Measurements from ENCODE around the gene ZHX3.
A peak's percentile ranks its signal among the peaks of the same experiment; 100 is the strongest.

ZHX3 gene

DNA sequence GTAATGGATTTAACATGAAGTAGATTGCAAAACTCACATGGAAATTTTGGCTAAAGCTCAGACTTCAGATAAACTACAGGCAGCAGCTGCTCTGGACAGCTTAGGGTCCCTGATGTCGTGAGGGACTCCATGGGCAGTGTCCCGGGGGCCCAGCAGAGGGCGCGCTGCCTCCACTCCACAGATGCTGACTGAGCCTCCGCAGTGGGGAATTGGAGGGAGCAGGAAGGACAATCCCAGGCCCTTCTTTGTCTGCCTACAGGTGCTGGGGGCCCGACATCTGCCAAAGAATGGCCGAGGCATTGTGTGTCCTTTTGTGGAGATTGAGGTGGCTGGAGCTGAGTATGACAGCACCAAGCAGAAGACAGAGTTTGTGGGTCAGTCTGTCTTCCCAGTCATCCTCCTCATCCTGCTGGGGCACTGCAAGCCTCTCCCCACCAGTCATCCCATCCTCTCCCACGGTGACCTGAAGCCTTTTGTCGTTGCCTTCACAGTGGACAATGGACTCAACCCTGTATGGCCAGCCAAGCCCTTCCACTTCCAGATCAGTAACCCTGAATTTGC lies 144.3 kb downstream of the ZHX3 start:
- peak; percentile 41 for DNase-seq (ENCODE audit: low read depth, low spot score)

GRCh38 chr20:41172296-41173140 lies 145.0 kb downstream of the ZHX3 start:
- no peak for DNase-seq (ENCODE audit: low read depth, low spot score)

DNA sequence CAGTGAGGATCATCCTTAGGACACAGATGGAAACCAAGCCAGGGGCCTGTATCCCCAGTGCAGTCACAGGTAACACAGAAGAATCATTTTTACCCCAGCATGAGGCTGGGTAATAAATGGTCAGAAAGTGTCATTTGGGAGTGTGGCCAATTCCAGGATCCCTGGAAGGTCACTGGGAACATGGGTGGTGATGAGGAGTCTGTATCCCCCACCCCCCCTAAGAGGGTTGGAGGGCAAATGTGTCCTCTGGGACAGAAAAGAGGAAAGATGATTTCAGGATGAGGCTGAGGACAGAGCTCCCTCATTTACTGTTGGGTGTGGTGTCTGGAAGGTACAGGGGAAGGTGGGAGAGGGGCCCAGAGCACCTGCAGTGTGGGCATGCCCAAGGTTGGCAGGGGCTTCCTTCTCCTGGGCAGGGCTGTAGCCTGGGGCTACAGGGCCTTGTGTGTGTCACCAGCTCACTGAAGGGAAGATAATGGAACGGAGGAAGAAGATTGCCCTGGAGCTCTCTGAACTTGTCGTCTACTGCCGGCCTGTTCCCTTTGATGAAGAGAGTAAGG lies 145.7 kb downstream of the ZHX3 start:
- DNase-seq (ENCODE audit: low read depth, low spot score) = no peak

GRCh38 chr20:41170386-41171105 lies 147.0 kb downstream of the ZHX3 start:
- no peak for DNase-seq (ENCODE audit: low read depth, low spot score)

GRCh38 chr20:41169791-41170351 lies 147.7 kb downstream of the ZHX3 start:
- DNase-seq (ENCODE audit: low read depth, low spot score) = no peak

- DNase-seq (ENCODE audit: low read depth, low spot score) = no peak
These were observed 148.3 kb downstream of the ZHX3 start for GRCh38 chr20:41169162-41169690.

DNA sequence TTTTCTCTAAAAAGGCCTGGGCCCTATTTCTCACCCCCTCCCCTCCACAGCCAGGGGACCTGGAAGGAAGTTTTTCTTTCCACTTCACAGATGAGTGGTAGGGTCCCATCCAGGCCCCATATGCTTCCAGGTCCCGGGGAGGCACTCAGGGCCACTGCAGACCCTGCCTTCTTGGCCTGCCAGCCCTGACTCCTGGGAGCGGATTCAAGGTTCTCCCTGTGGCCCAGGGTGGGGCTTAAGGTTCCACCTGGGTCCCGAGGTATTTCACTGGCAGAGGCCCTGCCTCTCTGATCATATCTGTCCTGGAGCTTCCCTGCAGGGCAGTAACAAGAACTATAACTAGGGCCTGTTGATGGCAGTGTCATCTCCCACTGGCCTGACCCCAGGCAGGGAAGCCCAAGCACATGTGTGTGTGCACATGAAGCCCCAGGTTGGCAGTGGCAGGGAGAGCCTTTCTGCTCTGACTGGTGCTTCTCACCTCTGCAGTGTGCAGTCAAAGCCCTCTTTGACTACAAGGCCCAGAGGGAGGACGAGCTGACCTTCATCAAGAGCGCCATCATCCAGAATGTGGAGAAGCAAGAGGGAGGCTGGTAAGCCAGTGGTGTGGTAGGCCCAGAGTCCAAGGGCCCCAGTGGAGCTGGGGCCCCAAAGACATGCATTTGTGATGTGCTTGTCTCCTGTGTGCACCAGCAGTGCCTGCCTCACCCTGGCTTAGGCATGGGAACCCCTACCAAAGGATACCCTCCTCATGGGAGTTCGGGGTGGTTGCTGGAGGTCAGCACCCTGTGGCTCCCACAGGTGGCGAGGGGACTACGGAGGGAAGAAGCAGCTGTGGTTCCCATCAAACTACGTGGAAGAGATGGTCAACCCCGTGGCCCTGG lies 149.0 kb downstream of the ZHX3 start:
- DNase-seq (ENCODE audit: low read depth, low spot score) = no peak

- DNase-seq (ENCODE audit: low read depth, low spot score) = no peak
These were observed 149.9 kb downstream of the ZHX3 start for GRCh38 chr20:41167481-41168253.

- DNase-seq (ENCODE audit: low read depth, low spot score) = no peak
These were observed 150.4 kb downstream of the ZHX3 start for GRCh38 chr20:41167118-41167470.

GRCh38 chr20:41166201-41167117 lies 151.1 kb downstream of the ZHX3 start:
- no peak for DNase-seq (ENCODE audit: low read depth, low spot score)

GRCh38 chr20:41165001-41165882 lies 152.3 kb downstream of the ZHX3 start:
- DNase-seq (ENCODE audit: low read depth, low spot score) = no peak

DNA sequence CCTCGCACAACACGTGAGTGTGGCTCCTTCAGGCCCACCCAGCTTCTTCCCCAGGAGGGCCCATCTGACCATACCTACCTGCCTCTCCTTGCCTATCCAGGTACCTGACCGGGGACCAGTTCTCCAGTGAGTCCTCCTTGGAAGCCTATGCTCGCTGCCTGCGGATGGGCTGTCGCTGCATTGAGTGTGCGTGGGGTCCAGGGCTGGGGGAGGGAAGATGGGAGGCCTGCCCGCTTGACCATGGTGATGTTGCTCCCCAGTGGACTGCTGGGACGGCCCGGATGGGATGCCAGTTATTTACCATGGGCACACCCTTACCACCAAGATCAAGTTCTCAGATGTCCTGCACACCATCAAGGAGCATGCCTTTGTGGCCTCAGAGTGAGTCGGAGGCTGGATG lies 153.7 kb downstream of the ZHX3 start:
- DNase-seq (ENCODE audit: low read depth, low spot score) = no peak

DNA sequence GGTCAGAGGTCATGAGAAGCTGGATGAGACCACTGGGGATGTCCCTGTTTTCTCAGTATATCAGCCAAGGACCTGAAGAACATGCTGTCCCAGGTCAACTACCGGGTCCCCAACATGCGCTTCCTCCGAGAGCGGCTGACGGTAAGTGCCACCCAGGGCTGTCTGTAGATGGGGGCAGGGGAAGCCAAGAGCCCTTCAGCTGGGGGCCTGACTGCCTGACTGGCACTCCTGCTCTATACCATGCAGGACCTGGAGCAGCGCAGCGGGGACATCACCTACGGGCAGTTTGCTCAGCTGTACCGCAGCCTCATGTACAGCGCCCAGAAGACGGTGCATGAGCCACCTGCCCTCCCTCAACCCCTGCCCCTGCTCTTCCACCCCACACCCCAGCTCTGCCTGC lies 155.1 kb downstream of the ZHX3 start:
- no peak for DNase-seq (ENCODE audit: low read depth, low spot score)

- DNase-seq (ENCODE audit: low read depth, low spot score) = no peak
These were observed 155.6 kb downstream of the ZHX3 start for GRCh38 chr20:41161886-41162285.

DNA sequence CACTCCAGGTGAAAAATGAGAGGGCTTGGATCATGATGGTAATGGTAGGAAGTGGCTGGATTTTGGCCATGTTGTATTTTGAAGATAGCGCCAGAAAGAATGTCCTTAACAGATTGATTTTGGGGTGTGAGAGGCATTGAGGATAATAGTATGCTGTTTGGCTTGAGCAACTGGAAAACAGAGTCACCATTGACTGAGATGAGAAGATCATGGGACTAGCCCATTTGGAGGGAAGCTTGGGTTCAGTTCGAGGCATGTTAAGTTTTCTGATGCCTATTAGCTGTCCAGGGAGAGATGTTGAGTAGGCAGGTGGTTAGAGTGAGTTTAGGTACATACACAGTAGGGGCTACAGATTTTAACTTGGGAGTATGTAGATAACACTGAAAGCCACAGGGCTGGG lies 156.8 kb downstream of the ZHX3 start:
- DNase-seq (ENCODE audit: low read depth, low spot score) = no peak

DNA sequence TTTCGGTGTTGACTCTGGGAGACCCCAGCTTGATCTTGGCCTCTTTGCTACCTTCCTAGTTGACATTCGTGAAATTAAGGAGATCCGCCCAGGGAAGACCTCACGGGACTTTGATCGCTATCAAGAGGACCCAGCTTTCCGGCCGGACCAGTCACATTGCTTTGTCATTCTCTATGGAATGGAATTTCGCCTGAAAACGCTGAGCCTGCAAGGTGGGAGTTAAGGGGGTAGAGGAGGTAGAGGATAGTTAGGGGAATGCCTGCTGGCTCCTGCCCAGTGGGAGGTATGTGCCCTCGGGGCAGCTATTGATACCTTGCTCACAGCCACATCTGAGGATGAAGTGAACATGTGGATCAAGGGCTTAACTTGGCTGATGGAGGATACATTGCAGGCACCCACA lies 158.0 kb downstream of the ZHX3 start:
- DNase-seq (ENCODE audit: low read depth, low spot score) = no peak

GRCh38 chr20:41158082-41158625 lies 159.4 kb downstream of the ZHX3 start:
- DNase-seq (ENCODE audit: low read depth, low spot score) = no peak

DNA sequence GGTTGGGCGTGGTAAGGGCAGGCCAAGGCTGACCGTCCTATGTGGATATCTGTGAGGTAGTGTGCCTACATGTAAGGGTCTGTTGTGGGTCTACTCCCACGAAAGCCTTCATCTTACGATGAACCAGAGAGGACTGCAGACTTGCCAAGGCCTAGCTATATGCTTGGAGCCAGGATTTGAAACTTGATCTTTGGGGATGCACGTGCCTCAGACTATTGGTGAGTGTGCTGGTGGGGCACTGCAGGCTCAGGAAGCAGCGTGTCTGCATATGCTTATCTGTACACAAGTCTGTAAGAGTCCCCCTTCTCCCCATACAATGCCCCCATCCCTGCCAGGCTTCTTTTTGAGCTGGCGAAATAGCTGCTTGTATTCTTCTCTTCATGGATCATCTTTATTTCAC lies 162.3 kb downstream of the ZHX3 start:
- no peak for DNase-seq (ENCODE audit: low read depth, low spot score)

Measured in activated naive CD8-positive, alpha-beta T cell treated with anti-CD3 and anti-CD28 coated beads, Interleukin-2, amount 50 U/mL, for 16 hours (primary cell).